NCI-H2029 treated with DMSO at 0.1 percent for 48 hours (cell line): ENCODE measurements around the gene COX7A2L.
"Not testable (repeated sequence)": the region's sequence is repeated elsewhere in the genome, so short reads cannot be mapped to it uniquely, and the experiment has no call there.

ENCODE experiments used
- DNase-seq: peaks from one replicate; lab custom pipeline; 2025; lab: John Stamatoyannopoulos, UW

Gene COX7A2L, protein sequence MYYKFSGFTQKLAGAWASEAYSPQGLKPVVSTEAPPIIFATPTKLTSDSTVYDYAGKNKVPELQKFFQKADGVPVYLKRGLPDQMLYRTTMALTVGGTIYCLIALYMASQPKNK

DNA sequence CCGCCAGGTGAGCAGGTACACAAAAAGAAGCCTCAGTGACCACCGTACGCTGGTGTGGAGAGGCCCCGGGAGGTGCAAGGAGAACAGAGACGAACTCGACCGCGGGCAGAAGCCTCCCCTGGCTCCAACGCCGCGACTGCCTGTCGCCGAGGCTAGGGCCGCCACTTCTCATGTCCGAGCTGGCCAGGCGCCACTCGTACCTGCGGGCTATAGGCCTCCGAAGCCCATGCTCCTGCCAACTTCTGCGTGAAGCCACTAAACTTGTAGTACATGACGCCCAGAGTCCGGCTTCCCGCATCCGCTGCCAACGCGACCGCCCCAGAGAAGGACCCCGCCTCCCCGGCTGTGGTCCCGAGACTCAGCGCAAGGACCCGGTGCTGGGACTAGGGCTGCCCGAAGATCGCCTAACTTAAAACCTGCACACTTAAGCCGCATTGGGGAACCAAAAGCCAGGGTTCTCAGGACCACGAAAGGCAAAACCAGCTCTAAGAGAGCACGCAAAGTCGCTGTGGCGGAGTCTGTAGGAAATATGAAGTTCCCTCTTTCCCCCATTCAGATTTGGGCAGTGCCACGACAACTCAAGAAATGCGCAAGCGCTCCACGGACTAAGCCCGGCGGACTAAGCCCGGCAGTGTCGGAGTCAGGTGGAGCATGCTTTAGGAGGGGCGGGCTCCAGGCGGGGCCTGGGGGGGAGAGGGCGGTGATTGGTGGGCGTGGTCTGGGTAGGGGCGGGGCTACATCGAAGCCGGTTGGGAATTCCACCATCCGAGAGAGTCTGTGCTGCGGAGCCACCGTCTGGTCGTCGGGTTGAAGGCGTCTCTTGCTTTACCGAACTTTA is at the start of gene COX7A2L:
TSS of gene COX7A2L (minus strand) at position 328 of the 838 bp plus-strand sequence. CDS start at position 272, 56 bp downstream.
- peak; percentile 83 for DNase-seq

DNA sequence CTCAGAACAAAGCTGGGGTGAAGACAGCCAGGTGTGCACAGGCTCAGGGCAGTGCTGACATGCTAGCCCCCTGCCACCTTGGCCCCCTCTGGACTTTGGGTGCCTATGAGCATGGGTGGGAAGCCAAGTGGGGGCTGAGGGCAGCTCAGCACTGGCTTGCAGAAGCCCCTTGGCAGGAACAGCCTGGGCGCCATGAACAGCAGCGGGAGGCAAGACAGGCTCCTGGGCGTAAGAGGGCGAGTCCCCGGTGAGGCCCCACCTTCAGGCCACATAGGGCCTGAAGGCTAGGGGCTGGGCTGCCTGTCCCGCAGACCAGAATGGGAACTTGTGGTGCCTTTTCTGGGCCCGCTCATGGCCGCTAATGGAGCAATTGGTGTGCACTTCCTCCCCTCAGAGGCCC is 47.0 kb upstream of the COX7A2L start:
- DNase-seq: no peak

DNA sequence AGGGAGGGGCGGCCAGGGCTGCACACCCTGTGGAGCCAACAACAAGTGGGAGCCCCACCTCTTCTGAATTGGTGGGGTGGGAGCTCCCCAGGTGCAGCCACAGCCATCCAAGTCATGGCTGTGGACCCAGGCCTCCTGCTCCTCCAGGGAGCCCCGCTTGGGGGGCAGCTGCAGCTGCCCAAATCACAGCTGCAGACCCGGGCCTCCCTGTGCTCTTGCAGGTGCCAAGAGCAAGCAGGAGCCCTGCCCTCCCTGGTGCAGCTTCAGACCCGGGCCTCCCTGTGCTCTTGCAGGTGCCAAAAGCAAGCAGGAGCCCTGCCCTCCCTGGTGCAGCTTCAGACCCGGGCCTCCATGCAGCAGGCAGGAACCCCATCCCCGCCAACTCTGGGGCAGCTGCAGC is 46.5 kb upstream of the COX7A2L start:
- DNase-seq: no peak

DNA sequence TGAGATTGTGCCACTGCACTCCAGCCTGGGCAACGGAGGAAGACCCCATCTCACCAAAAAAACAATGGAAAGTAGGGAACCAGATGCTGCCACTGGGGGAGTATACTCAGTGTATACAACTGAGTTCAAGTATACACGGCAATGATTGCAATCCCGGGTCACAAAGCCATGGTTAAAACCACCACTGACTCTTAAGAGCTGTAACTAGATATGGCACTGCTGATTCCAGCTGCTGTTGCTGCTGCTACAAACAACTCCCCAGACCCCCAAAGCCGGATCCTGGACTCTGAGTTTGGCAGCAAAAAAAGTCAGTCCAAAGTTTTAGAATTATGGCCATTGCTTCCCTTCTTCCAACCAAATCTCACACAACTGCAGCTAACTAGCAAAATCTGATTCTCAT is 43.7 kb upstream of the COX7A2L start:
- no peak for DNase-seq

DNA sequence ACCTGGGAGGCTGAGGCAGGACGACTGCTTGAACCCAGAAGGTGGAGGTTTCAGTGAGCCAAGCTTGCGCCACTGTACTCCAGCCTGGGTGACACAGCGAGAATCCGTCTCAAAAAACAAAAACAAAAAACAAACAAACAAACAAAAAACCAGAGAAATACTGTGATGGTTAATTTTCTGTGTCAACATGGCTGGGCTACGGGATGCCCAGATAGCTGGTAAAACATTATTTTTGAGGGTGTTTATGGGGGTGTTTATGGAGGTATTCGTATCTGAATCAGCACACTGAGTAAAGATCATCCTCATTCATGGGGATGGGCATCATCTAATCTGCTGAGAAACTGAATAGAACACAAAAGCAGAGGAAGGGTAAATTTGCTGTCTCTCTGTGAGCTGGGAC is 40.8 kb upstream of the COX7A2L start:
- DNase-seq: no peak

DNA sequence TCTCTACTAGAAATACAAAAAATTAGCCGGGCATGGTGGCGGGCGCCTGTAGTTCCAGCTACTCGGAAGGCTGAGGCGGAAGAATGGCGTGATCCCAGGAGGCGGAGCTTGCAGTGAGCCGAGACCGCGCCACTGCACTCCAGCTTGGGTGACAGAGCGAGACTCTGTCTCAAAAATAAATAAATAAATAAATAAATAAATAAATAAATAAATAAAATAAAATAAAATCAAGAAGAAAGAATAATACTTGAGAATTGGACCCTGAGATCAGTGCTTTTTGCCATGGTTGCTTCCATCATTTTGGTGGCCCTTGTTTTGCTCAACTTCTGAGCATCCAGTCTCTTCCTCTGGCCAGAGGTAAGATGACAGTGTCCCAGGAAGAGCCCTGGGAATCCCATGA is 37.0 kb upstream of the COX7A2L start:
- DNase-seq: not testable (repeated sequence)

DNA sequence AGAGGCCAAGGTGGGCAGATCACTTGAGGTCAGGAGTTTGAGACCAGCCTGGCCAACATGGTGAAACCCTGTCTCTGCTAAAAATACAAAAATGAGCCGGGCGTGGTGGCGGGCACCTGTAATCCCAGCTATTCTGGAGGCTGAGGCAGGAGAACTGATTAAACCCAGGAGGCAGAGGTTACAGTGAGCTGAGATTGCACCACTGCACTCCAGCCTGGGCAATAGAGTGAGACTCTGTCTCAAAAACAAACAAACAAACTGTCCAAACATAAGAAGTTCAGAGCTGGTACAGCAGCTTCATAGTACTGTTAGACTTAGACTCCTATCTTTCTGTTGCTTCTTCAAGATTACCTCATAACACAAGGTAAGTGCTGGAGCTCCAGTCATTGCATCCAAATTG is 32.3 kb upstream of the COX7A2L start:
- DNase-seq: not testable (repeated sequence)

DNA sequence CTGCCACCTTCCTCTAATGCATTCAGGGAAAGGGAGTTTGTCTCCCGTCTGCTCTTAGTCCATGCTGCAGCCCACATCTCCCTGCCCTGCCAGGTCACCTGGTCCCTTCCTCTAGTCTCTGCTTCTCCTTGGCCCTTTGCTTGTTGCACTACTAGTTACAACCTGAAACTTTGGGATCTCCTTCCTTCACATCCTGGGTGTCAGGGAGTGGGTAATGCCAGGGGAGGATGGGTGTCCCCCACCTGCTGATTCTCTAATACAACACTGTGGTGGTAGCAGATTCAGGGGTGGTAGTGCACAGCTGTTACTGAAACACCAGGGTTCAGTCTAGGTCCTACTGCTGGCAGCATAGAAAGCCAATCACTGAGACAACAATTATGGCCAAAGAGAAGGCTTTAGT is 31.2 kb upstream of the COX7A2L start:
- no peak for DNase-seq

DNA sequence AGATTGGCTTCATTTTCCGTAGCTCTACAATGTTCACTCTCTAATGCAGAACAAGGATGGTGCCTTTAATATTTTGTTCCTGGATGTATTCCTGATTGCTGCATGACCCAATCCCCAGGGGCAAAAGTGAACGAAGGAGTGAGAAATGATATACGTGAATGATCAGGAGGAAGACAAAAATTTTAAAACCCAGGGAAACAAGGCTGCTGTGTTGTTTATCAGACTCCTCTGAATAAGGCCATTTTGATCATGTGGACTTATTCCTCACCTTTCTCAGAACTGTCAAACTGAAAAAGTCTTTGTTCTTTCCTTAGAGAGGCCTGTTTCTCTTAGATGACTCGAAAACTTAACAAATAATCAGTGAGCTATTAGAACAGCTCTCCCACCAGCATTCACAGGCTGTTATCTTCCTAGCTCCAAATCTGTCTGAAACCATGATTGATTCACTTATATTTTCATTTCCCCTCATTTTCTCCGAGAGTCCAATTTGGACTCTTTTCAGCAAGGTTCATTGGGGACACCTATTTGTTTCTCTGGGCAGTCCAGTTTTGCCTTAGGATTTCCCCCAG is 29.5 kb upstream of the COX7A2L start:
- no peak for DNase-seq

DNA sequence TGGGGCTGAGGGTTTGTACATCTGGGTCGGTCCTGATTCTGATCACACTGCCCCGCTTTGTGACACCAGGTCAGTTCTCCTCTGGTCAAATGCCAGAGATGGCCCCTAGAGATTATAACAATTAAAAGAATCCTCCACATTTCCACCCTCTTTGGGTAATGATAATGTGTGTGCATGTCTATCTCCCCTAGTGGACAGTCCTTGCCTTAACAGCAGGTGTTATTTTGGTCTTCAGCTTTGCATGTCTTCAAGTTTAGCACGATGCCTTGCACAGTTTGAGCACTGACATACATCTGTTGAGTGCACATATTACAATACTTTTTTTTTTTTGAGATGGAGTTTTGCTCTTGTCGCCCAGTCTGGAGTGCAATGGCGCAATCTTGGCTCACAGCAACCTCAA is 25.7 kb upstream of the COX7A2L start:
- no peak for DNase-seq

DNA sequence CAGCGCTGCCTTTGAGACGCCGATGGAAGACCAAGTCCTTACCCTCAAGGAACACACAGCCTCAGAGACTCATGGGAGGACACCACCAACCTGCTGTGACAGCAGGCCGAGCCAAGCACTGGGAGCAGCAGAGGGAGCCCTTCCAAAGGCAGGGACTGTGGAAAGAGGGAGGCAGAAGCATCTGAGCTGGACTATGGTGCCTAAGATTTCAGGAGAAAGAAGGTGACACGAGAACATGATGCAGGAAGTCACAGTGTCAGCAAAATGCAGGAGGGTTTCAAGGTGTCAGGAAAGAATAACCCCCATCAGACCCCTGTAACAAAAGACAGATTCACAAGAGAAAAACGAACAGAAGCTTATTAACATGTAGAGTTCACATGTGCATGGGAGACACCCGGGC is 24.2 kb upstream of the COX7A2L start:
- no peak for DNase-seq

DNA sequence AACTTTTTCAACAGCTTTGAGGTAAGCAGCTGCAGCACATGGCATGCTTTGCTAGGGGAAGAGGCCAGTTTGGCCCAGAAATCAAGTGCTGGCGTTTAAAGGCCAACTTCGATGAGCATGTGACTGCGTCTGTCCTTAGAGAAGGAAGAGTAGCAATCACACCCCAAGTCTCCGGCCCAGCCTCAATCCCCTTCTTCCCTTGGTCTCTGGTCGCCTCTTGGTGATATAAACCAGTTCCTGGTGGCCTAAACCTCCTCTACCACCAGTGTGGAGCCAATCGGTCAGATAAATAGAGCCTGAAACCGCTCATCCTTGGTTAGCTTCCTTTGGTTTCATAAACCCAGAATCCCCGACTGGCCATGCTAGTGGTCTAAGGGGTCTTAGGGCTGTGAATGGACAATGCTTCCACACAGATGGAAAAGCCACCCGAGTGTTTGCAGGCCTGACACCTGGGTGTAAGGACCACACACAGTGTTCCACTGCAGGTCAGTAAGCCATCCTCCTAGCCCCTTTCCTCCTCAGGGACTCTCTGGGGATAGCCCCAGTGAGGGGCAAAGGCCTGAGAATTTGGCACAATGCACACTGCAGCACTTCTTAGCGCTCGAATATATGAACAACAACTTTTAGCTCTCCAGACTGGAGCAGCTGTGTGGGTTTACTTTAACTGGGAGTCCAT is 23.0 kb upstream of the COX7A2L start:
- no peak for DNase-seq

DNA sequence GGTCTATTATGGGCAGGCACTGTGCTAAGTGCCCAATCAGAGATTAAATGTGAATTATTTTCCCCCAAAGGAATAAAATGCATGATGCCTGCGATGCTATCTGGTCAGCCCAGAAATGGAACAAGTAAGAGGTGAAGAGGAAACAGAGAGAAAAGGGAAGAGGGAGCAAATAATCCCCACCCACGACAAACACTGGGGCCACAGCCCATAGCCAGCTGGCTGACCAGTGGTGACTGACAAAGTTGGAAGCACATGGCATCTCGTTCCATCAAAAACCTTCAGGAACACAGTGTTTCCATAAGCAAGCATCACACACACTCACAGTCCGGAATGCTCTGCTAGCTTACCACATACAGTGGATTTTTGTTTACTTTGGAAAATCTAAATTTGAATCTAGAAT is 21.1 kb upstream of the COX7A2L start:
- no peak for DNase-seq

DNA sequence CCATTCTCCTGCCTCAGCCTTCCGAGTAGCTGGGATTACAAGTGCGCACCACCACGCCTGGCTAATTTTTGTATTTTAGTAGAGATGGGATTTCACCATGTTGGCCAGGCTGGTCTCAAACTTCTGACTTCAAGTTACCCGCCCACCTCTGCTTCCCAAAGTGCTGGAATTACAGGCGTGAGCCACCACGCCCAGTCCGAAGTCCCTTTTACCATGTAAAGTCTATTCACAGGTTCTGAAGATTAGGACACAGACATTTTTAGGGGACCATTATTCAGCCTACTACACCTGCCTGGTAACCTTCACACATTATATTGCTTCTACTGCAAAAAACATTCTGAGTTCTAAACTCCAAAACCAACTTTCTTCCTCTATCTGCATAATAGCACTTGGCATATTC is 19.0 kb upstream of the COX7A2L start:
- not testable (repeated sequence) for DNase-seq

DNA sequence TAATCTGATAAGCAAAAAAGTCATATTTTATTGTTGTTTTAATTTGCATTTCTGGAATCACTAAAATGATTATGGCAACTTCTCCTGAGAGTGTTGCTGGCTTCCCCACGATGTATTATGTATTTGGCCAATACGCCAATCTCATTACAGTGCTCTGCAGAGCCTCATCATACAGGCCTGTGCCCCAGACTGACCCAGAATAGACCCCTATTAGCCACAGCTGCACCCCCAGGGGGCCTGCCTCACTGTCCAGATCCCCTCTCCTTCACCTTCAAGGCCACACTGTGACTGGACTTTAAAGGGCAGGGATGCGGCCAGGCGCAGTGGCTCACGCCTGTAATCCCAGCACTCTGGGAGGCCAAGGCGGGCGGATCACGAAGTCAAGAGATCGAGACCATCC is 17.4 kb upstream of the COX7A2L start:
- DNase-seq: no peak

DNA sequence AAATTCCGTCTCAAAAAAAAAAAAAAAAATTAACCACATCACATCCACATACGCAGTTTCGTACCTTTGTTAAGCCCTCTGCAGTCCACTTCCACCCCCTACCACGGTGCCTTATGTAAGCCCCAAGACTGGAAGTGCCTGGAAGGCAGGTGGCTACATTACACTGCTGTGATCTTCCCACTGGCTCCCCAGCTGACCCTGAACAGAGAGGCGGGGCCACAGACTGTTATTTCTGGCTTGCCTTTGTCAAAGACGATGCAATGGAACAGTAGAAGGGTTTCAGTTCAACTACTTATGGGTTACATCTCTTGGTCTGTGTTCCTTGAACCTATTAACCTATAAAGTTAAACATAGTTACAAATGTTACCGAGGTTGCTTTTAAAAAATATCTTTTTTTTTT is 15.7 kb upstream of the COX7A2L start:
- DNase-seq: no peak

DNA sequence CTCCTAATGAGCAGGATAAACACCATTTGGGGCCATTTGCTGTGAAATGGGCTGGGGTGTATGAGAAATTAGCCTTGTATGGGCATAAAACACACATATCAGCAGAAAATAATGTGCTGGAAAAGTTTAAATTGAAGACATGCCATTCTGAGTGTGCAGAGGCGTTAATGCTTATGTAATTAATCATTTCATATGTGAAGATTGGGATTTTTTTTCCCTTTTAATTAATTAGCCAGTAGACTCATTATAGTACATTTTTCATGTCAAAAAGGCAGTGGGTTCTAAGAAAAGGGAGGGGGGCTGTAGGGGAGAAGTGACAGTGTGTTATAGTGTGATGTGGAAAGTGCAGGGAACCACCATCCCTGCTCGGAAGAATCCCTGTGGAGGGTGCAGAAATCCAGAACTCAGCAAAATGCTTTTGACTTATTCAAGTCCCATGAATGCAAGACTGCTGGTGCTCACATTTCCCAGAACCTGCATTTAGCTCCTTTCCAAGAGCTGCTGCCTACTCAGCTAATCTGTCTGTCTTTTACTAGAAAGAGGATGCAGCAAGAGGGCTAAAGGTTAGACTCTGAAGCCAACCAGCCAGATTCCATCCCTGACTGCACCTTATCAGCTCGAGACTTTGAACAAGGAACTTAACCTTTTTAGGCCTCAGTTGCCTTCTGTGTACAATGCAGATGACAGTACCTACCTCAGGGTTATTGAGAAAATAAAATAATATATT is 11.6 kb upstream of the COX7A2L start:
- DNase-seq: no peak

DNA sequence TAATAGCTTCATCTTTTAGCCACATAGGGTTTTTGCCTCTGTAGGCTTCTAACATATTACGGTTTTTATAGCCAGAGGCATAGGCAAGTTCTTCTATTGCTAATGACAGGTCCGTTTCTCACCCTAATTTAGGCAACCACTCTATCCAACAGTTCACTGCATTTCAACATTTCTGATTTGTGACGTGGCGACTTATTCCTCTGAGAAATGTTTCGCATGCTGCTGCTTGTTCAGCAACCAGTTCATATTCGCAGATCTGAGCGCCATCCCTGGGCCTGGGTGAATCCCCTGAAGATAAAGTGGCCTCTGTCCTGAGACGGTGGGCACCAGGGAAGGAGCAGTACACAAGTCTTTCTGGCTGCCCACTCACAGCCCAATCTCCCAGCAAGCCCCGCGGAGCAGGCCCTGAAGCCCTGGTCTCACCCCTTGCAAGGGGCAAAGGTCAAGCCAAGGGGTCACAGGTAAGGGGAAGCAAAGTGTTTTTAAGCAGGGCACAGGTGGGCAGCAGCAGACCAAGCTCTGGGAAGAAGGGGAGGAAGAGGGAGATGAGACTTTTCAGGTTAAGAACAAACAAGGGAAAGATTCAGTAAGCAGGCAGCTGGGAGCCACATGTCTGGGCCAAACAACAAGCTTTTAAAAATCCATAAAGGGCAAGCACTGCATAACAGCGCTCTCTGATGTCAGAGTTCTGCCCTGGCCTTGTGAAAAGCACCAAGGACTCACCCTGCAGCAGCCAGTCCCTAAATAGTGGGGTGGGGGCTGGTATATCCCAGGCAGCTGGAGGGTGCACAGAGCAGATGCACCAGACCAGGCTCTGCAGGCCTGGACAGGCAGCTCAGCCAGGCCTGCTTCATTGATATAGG is 10.8 kb upstream of the COX7A2L start:
- no peak for DNase-seq

DNA sequence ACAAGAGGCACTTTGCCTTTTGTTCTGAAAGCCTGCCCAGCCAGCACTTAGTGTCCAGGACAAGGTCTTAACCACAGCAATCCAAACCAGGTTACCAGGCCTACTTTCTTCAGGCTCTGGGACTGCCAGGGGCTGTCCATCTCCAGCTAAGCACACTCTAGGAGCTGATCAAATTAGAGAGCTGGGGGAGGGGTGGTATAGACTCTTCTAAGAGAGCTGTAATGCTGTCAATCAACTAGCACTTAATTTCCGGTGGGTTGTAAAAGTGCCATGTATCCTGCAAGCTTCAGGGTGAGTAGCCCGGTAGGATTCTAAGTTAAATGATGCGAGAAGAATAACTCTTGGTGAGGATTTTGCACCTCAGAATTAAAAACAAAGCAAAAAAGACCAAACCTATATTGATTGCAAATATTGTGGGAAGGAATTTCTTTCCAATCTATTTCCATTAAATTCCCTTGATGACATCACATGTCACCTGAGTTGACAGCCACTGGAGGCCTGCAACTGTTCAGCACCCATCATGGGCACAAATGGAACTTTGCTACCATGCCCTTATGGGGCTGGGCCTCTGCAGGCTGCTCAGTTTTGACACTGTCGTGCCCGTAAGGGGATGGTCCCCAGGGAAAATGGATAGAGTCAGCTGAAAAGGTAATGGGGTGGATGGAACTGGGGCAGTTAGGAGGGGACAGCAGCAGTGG is 8.7 kb upstream of the COX7A2L start:
- DNase-seq: no peak

DNA sequence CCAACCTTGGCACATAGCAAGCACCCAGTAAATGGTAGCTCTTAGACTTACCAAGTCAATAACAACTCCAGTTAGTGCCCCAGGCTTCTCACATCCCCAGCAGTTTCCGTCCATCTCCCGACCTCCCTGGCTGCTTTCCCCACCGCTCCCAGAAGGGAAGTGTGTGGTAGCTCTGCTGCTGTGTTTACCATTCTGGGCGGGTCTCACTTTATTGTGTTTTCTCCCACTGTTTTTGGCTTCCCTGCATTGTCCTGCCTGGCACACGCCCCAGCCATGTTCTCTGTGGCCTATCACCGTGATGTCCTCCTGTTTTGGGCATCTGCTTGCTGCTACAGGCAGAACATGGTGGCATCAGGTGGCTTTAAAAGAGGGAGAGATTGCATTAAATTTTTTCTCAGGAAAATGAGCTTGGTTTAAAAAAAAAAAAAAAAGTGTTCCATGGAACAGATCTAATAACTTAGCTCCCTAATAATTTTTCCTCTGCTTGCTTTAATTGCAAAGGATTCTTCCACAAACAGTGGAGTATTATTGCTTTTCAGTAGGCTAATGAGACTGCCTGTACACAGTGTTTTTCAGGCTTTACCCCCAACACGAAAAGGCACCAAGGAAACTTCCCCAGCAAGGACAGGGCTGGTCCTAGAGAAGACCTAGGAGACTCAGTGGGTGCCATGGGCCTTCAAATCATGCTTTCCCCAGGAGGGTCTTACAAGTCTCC is 8.0 kb upstream of the COX7A2L start:
- peak; percentile 73 for DNase-seq
